Stimulated activated CD8-positive, alpha-beta memory T cell treated with anti-CD3 and anti-CD28 coated beads, Interleukin-12 subunit alpha, Interleukin-12 subunit beta, amount 100 ng/mL, for 4 hours (primary cell): ENCODE results near the gene EDIL3.

Experiments used
- DNase-seq: peaks from one replicate; pipeline ENCODE4 v3.0.0-alpha.2; 2020; ENCODE audit warnings: low read depth

Gene EDIL3

GRCh38 chr5:83900306-83900705, 484.4 kb downstream of the EDIL3 start:
- no peak for DNase-seq

- DNase-seq, result no peak
These were observed 485.2 kb downstream of the EDIL3 start for GRCh38 chr5:83899326-83899970.

- no peak for DNase-seq
These were observed 488.8 kb downstream of the EDIL3 start for GRCh38 chr5:83895860-83896259.

GRCh38 chr5:83891261-83891660, 493.4 kb downstream of the EDIL3 start:
- no peak for DNase-seq
